Osteocyte (in vitro differentiated cells): ENCODE results near the gene TAP2. TPM values are rescaled to one million over a fixed set of nuclear protein-coding genes. Genes with fewer than 3 reads are reported as not detected.

Source experiments
- DNase-seq: peaks from one replicate; pipeline ENCODE4 v3.0.0; 2021; ENCODE audit warnings: mixed read lengths; ENCODE audit not compliant: unreplicated experiment; ENCODE audit errors: extremely low spot score
- H3K27ac Mint-ChIP-seq: one replicate; pipeline ENCODE4 v1.8.0; 2021; ENCODE audit warnings: mild to moderate bottlenecking, mixed read lengths; ENCODE audit not compliant: unreplicated experiment
- H3K27me3 Mint-ChIP-seq: one replicate; pipeline ENCODE4 v1.8.0; 2021; ENCODE audit warnings: mixed read lengths; ENCODE audit not compliant: unreplicated experiment
- H3K36me3 Mint-ChIP-seq: one replicate; pipeline ENCODE4 v1.8.0; 2021; ENCODE audit warnings: mixed read lengths; ENCODE audit not compliant: unreplicated experiment
- H3K4me1 Mint-ChIP-seq: one replicate; pipeline ENCODE4 v1.8.0; 2021; ENCODE audit warnings: mixed read lengths; ENCODE audit not compliant: unreplicated experiment
- H3K4me3 Mint-ChIP-seq: one replicate; pipeline ENCODE4 v1.8.0; 2021; ENCODE audit warnings: mild to moderate bottlenecking, moderate library complexity, mixed read lengths; ENCODE audit not compliant: unreplicated experiment
- H3K9me3 Mint-ChIP-seq: one replicate; pipeline ENCODE4 v1.8.0; 2021; ENCODE audit warnings: mixed read lengths; ENCODE audit not compliant: unreplicated experiment
- CTCF ChIP-seq: fragments of 200-600 bp; sonication (generic); IDR thresholded peaks from 2 replicates; pipeline ENCODE4 v1.5.0; 2021; ENCODE audit warnings: antibody characterized with exemption, mild to moderate bottlenecking, moderate library complexity
- total RNA-seq: library from RNA; stranded (reverse); gene quantifications from 2 replicates; pipeline ENCODE4 v1.2.1, GENCODE V29; 2021

The TAP2 gene
- total RNA-seq, 1 donor from 2014 or later: 51.9 TPM

- Mint-ChIP-seq H3K27me3 (no peaks in the 10 kb centered on the region), H3K4me1 (peaks cover 18% of the 10 kb centered on the region), H3K27ac (peak overlapping the region; percentile 99), H3K9me3 (no peaks in the 10 kb centered on the region), H3K36me3 (peaks cover 53% of the 10 kb centered on the region), H3K4me3 (peak overlapping the region; percentile 96)
- no peak for TF ChIP-seq CTCF
- DNase-seq: no peak
These were observed 6.4 kb upstream of the TAP2 start for GRCh38 chr6:32844839-32845383.

GRCh38 chr6:32843979-32844838 lies 5.7 kb upstream of the TAP2 start, which contains the start of gene PSMB8:
PSMB8 (minus strand) TSS chr6:32844047; CDS start chr6:32843996, 51 bp downstream.
- Mint-ChIP-seq H3K4me1 (peaks cover 18% of the 10 kb centered on the region), H3K36me3 (peaks cover 51% of the 10 kb centered on the region), H3K4me3 (peak within 1 kb of the TSS; percentile 96), H3K9me3 (no peaks in the 10 kb centered on the region), H3K27ac (peak within 1 kb of the TSS; percentile 99), H3K27me3 (no peaks in the 10 kb centered on the region)
- DNase-seq: peak; percentile 96
- peak; percentile 43 for TF ChIP-seq CTCF

- Mint-ChIP-seq H3K36me3 (peaks cover 44% of the 10 kb centered on the region), H3K9me3 (no peaks in the 10 kb centered on the region), H3K27me3 (no peaks in the 10 kb centered on the region), H3K27ac (peak overlapping the region; percentile 99), H3K4me3 (peak overlapping the region; percentile 96), H3K4me1 (peaks cover 20% of the 10 kb centered on the region)
- no peak for TF ChIP-seq CTCF
- no peak for DNase-seq
These were observed 4.9 kb upstream of the TAP2 start for GRCh38 chr6:32843331-32843978.

DNA sequence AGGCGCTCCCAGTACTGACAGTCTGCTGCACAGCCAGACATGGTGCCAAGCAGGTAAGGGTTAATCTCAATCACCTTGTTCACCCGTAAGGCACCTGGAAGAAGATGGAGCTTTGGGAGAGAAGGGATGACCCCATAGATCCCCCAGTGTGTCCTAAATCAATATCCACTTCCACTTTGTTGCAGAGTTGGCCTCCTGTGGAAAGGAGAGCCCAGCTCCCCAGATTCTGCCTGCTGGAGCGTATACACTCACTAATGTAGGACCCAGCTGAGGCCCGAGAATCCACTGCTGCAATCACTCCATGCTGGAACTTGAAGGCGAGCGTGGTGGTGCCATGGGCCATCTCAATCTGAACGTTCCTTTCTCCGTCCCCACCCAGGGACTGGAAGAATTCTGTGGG lies 4.2 kb upstream of the TAP2 start:
- Mint-ChIP-seq H3K27ac (peak overlapping the region; percentile 48), H3K4me1 (peaks cover 21% of the 10 kb centered on the region), H3K4me3 (peak overlapping the region; percentile 96), H3K27me3 (no peaks in the 10 kb centered on the region), H3K9me3 (no peaks in the 10 kb centered on the region), H3K36me3 (peaks cover 37% of the 10 kb centered on the region)
- DNase-seq: no peak
- no peak for TF ChIP-seq CTCF
